GM21717 (cell line): ENCODE data around the gene ARHGAP26.
A peak's percentile ranks its signal among the peaks of the same experiment; 100 is the strongest.

Source experiments
- ATAC-seq: cut with Tn5 transposase; IDR thresholded peaks from one replicate; pipeline ENCODE4 v1.9.1; 2021; ENCODE audit warnings: mild to moderate bottlenecking, moderate library complexity; ENCODE audit not compliant: unreplicated experiment

ARHGAP26 gene

DNA sequence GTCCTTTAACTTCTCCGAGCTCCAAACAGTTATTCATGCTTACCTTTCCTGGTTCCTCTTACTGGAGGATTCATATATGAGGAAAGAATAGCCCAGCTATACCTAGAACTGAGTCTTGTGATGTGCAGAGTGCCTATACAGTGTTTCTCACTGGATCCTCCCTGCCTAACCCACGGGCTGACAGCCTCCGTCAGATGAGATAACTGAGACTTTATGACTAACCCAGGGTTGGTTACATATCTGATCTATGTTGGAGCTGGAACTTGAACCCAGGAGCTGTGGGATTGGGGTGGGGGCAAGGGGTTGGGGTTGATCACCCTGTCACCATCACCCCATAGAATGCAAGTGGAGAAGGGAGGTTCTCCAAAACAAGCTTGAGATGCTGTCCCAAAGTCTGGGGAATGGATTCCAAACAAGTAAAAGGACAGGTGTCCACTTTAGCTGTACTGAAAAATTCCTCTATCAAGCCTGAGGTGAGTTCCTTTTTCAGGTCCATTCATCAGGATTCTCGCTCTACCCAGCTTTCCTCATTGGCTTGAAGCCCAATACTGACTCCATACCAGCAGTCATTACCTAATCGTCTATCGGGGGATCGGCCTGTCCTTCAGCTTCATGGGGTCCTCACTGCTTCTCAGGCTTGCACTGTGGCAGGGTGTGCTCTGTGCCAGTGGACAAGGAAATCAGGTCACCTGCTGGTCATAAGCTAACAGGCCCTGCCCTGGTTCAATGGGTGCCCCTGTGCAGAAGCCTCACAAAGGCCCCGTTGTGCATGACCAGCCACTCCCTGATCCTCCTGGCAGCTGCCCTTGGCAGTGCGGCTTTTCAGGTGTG, 100.6 kb downstream of the ARHGAP26 start:
- ATAC-seq, result no peak

DNA sequence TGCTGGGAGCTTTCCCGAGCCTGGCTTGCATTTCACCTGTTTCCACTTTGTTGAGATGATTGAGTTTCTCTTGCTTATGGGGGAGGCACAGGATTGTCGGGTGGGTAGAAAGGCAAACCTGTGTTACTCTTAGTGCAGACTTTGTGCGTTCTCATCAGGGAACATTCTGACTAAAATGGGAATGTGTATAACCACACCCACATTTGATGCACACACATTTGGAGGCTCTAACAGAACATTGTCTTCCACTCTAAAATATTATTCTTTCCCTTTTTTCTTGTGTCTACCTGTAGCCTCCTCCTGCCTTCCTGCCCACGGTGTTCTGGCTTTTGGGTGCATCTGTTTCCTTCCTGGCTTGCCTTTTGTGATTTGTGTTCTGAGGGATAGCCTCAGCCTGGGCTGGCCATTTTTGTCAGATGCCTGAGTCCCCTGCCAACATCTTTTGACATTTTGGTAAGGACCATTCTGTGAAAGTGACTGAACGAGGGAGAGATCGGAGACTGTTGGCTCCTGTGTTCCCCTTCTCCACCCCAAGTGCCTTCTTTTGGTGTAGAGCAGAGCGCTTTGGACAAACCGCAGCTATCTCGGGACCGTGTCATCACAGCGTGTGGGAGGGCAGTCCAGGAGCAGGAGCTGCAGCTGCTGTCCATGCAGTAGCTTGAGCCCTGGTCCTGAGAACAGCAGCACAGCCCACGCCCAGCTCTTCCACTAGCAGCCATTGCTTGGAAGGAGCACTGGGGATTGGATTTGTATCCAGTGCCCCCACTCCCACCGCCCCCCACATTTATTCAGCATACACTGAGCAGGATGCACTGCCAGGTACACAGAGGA, 101.4 kb downstream of the ARHGAP26 start:
- ATAC-seq, result no peak

DNA sequence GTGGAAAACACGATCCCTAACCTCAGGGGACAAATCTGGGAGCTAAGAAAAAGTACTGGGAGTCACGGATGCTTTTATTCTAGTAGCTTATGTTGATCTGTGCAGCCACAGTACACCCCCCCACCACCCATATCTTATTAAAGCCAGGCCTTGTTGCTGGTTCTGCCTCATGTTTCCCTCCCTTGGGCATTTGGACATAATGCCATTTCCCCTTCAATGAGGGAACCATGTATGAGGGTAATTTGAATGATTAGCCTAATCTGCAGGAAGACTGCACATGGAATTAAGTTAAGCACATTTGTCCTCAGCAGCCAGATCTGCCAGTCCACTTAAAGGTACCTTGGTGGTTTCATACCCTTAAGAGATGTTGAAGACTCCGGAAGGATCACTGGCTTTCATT, 102.0 kb downstream of the ARHGAP26 start:
- ATAC-seq, result no peak

DNA sequence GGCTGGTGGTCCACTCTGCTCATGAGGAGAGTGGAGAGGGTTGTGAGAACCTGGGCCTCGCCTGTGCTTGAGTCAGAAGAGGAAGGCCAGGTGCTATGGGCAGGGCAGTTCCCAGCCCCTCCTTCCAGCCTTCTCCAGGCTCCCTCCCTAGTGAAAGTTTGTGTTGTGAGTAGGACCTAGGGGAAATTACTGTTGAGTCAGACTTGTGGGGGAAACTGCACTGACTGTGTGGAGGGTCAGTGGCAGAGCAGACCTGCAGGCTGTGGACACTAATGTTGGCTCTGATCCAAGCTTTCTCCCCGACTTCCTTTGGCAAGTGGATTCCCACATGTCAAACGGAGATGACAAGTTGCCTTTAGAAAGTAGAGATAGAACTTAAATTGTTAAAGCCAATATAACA, 102.6 kb downstream of the ARHGAP26 start:
- ATAC-seq, result no peak

GRCh38 chr5:142873831-142874230, 103.7 kb downstream of the ARHGAP26 start:
- ATAC-seq, result no peak

GRCh38 chr5:142874540-142874939, 104.4 kb downstream of the ARHGAP26 start:
- ATAC-seq, result no peak

GRCh38 chr5:142875936-142876335, 105.8 kb downstream of the ARHGAP26 start:
- no peak for ATAC-seq

GRCh38 chr5:142876817-142877216, 106.6 kb downstream of the ARHGAP26 start:
- ATAC-seq, result no peak

DNA sequence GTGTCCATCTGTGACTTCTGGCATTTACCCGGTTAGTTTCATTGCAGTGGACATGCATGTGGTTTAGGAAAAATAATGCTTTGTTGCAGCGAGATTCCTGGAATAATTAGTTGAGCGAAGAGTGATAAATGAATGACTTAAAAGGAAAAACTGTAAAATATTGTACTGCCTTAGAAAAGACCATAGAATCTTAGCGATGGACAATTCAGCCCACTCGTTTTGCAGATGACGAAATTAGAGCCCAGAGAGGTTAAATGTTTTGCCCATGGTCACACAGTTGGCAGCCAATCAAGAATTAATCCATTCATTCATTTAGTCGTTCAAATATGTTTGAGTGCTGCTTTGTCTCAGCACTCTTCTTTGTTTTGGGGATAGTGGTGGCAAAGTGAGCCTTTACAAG, 107.9 kb downstream of the ARHGAP26 start:
- no peak for ATAC-seq

GRCh38 chr5:142878638-142879037, 108.5 kb downstream of the ARHGAP26 start:
- no peak for ATAC-seq

DNA sequence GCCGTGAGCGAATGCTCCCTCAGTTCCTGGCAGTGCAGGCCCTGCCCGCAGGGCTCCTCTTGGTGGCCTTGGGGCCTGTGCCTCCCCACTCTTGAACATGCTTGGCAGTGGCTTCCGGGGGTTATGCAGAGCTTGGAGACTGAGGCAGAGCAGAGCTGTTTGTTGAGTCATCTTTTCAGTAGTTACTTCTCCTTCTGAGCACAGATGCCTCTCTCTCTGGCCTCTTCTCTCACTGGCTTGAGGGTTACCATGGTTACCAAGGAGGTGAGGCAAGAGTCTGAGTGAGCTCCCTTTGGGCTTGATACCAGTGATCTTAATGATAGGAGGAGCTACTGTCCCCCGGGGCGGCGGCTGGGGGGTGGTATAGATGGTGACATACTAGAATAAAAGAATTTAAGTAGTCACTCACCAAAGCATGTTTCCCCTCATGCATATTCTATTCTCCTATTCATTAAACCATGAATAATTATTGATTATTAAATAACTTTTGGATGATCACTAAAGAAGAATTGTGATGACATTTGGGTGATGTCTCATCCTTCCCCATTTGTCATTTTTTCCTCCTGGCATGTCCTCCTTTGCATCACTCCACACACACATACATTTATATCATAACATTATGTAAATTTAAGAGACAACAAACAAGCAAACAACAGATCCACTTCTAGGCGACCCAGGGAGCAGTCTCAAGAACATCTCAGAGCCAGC, 111.1 kb downstream of the ARHGAP26 start:
- ATAC-seq, result peak; percentile 85

DNA sequence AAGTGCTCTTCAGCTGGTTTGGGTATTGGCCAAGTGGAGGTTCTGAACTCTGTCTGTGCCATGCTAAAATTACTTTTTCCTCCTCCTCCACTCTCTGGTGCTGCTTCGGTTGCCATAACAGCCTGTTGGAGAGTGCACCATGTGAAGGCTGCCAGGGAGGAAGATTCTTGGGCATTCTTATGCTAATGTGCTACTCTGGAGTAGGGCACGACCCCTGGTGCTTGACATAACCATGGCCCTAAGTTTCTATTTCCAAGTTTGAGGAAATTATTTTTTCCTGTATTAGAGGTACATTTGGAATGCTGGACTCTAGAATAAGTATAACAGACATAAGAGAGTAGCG, 111.6 kb downstream of the ARHGAP26 start:
- no peak for ATAC-seq

DNA sequence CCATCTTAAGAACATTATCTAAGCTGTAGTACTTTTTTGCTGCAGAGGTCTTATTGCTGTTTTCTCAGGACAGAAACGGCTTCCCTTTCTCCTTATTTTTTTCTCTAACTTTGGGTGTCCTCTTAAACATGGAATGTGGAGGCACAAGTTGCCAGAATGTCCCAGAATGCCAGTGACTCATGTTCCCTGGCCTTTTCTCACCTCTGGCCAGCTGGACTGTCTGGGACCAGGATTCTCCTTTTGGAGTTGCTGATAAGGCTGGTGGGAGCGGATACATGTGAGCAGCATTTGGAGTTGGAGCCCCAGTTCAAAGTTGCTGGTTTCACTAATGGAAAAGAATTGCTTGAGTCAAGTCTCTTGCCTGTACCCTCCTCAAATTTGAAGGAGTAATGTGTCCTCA, 112.8 kb downstream of the ARHGAP26 start:
- no peak for ATAC-seq

DNA sequence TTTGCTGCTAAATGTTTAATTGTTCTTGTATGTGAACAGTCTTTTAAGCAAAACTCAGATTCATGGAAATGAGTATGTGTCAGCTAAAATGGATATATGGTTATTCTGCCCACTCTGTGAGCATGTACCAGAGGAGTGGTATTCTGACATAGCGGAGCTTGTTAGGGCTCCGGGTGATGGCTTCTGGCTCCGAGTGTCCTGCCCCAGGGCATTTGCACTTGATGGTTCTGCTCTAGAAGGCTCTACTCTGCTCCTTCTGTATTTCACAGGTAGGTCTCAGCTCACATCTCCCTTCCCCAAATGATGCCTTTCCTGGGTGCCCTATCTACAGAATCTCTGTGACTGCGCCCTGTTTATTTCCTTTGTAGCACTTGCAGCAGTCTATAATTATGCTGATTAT, 113.3 kb downstream of the ARHGAP26 start:
- no peak for ATAC-seq

DNA sequence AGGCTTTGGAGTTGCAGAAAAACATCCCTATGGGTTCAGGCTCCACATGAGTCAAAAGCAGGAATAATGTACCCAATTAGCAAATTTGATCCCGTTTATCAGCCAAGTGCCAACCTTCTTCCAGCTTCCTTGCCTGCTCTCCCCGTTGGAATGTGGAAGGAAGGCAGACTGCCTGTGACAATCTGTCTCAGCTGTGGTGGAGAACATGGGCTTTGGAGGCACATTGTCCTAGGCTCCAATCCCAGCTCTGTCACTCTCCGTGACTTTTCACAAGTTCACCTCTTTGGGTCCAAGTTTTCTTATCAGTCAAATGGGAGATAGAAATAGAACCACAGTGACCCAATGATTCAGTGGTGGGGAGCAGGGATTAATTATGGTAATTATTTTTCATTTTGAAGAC, 113.9 kb downstream of the ARHGAP26 start:
- ATAC-seq, result no peak

DNA sequence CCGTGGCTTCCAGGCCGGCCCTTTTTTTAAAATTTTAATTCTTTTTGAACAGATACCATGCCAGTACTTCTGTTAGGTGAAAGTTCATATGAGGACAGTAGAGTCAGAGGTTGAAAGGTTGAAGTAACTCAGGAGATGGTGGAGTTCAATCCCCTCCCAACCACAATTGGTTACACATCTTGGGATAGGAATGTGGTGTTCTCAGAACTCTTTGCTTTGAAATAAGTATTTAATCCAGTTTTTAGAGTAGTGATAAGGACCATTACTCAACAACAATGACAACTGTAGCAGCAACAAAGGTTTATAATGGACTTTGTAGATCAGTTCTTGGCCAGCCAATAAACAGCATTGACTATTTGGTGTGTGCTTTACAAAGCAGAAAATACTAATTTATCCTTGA, 116.0 kb downstream of the ARHGAP26 start:
- ATAC-seq, result no peak

- ATAC-seq, result no peak
These were observed 116.8 kb downstream of the ARHGAP26 start for GRCh38 chr5:142886956-142887355.

DNA sequence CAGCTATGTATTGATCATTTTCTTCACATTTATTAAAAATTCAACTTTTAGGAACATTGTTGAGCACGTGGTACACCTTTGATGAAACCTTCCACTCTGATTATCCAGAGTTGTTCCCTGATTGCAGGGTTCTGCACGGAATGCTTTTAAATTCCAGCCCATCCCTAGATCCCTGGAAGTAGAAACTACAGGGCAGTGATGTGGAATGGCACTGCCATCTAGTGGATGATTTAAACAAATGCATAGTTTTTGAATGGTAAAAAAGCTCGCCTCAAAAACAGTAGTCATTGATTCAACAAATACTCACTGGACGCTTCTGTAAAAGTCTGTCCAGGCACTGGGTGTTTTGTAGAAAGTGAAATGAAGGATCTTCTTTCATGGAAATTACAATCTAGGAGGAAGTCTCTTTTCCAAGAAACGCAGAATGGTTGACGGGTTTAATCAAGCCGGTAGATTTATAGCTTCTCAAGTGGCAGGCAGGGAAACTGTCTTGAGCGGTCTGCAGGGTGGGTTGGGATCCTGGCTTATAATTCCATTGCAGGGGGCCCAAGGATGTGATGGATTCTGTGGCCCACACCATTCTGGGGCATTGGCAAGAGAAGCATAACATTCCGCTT, 118.4 kb downstream of the ARHGAP26 start:
- no peak for ATAC-seq

GRCh38 chr5:142892021-142892420, 121.8 kb downstream of the ARHGAP26 start:
- no peak for ATAC-seq

DNA sequence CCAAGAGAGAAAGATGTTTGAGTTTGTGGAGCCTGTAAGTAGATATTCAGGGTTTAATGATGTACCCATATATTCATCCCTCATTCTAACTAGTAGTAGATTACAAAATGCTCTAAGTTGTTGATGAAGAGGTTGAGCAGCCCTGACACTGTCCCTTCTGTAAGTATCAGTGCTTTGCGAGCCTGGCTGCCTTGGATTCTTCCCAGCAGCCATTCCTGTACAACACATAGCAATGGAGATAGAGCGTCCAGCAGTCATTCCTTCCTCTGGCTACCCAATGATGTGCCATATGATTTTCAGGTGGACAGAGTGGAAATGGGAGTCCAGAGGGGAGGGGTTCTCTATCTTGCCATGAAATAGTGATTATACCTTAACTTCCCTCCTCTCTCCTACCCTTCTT, 124.1 kb downstream of the ARHGAP26 start:
- no peak for ATAC-seq

DNA sequence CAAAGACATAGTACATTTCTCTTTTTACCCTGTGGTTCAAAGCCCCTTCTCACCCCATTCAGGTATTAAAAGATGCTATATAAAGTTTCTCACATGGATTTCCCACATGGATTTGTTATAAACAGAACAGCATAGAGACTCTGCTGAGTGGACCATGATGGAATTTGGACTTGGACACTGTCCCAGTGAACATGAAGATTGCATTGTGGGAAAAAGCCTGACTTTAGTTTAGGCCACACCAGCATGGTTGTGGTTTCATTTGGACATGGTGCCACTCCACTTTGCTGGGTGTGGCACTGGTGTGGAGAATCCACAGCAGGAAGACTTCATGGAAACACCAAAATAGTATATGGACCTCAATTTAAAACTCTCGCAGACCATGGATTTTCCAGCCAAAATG, 124.6 kb downstream of the ARHGAP26 start:
- no peak for ATAC-seq
